Fibroblast of lung (primary cell): ENCODE measurements around the gene SREBF1. TPM values are rescaled to one million over a fixed set of nuclear protein-coding genes. Genes with fewer than 3 reads are reported as not detected.

Experiments
- DNase-seq, 2 donors: peaks; one replicate each; pipeline versions ENCODE4 v3.0.0 to v3.0.0-alpha.2; 2010; ENCODE audit warnings: low read depth in 2 of 2
- H2AFZ ChIP-seq: 2 replicates; pipeline ENCODE4 v1.5.1; 2012; ENCODE audit warnings: low read length, control low read depth, inconsistent platforms
- H3K27ac ChIP-seq: 2 replicates; pipeline ENCODE4 v1.5.1; 2011; ENCODE audit warnings: low read length, control low read depth; ENCODE audit not compliant: insufficient read depth
- H3K27me3 ChIP-seq: 2 replicates; pipeline ENCODE4 v1.5.1; 2011; ENCODE audit warnings: mild to moderate bottlenecking, low read length; ENCODE audit not compliant: control insufficient read depth, insufficient read depth
- H3K36me3 ChIP-seq: 2 replicates; pipeline ENCODE4 v1.5.1; 2011; ENCODE audit warnings: low read length; ENCODE audit not compliant: control insufficient read depth, insufficient read depth
- H3K4me1 ChIP-seq: 2 replicates; pipeline ENCODE4 v1.5.1; 2011; ENCODE audit warnings: low read length; ENCODE audit not compliant: control insufficient read depth, insufficient read depth; ENCODE audit errors: extremely low read depth
- H3K4me2 ChIP-seq: 2 replicates; pipeline ENCODE4 v1.5.1; 2011; ENCODE audit warnings: low read length, control low read depth; ENCODE audit not compliant: insufficient read depth; ENCODE audit errors: extremely low read depth
- H3K4me3 ChIP-seq, 4 experiments: fragments of 200-600 bp in 1 of 4; sonication (generic) in 1 of 4; replicated peaks in 1 of 4; 2 replicates each; pipeline ENCODE4 v1.5.1; 2011 to 2016; ENCODE audit warnings: low read length in 4 of 4, low read depth in 3 of 4, mild to moderate bottlenecking in 3 of 4, control low read depth in 2 of 4, inconsistent platforms in 1 of 4, mixed read lengths in 1 of 4; ENCODE audit not compliant: insufficient read depth in 1 of 4; ENCODE audit errors: control extremely low read depth in 1 of 4
- H3K79me2 ChIP-seq: 2 replicates; pipeline ENCODE4 v1.5.1; 2012; ENCODE audit warnings: mild to moderate bottlenecking, low read length, inconsistent platforms; ENCODE audit not compliant: control insufficient read depth, insufficient read depth
- H3K9ac ChIP-seq: 2 replicates; pipeline ENCODE4 v1.5.1; 2011; ENCODE audit warnings: mild to moderate bottlenecking, low read length, control low read depth; ENCODE audit not compliant: insufficient read depth
- H3K9me3 ChIP-seq: 2 replicates; pipeline ENCODE4 v1.5.1; 2012; ENCODE audit warnings: low read depth, low read length; ENCODE audit not compliant: control insufficient read depth, insufficient read depth
- H4K20me1 ChIP-seq: 2 replicates; pipeline ENCODE4 v1.5.1; 2011; ENCODE audit warnings: low read length; ENCODE audit not compliant: control insufficient read depth, insufficient read depth; ENCODE audit errors: extremely low read depth
- EZH2 ChIP-seq: IDR thresholded peaks from 2 replicates; pipeline ENCODE4 v1.5.1; 2012; ENCODE audit warnings: low read length, control low read depth, mild to moderate bottlenecking; ENCODE audit errors: missing control alignments
- polyA plus RNA-seq, 2 donors: library from polyadenylated mRNA; depleted of rRNA in 1 of 2; stranded (reverse) in 1 of 2; unstranded in 1 of 2; fragments of >200 nt; gene quantifications; 2 replicates each; pipeline ENCODE4 v1.2.1, GENCODE V29; 2011 to 2012; ENCODE audit warnings: missing spikeins in 1 of 2
- total RNA-seq: library from RNA; depleted of rRNA; stranded (reverse); fragments of >200 nt; gene quantifications from 2 replicates; pipeline ENCODE4 v1.2.1, GENCODE V29; 2014
- TF ChIP-seq, protein P1 (sequence below), 2 donors: IDR thresholded peaks in 1 of 2; conservative IDR thresholded peaks in 1 of 2; 1 replicate in 1 of 2; 2 replicates in 1 of 2; pipeline ENCODE4 v1.5.1; 2011 to 2012; ENCODE audit warnings: low read length in 2 of 2, control low read depth in 1 of 2, inconsistent platforms in 1 of 2, low read depth in 1 of 2, mild to moderate bottlenecking in 1 of 2

SREBF1 gene
- total and polyA plus RNA-seq, 2 donors (not counting 1 experiment from before 2014, with no cell fraction given) = 29.7 to 77.6 TPM

GRCh38 chr17:17877529-17878358, 41.0 kb upstream of the SREBF1 start:
- Histone ChIP-seq H3K4me3 (peak overlapping the region in 1 of 4 experiments; percentile 3), H3K9ac (peak overlapping the region; percentile 34), H3K9me3 (no peaks in the 10 kb centered on the region), H4K20me1 (no peaks in the 10 kb centered on the region), H2AFZ (no peak overlapping the region), H3K27me3 (no peaks in the 10 kb centered on the region), H3K4me2 (peak overlapping the region; percentile 60), H3K79me2 (no peaks in the 10 kb centered on the region), H3K36me3 (peaks cover 12% of the 10 kb centered on the region), H3K27ac (peak overlapping the region; percentile 74), H3K4me1 (peaks cover 29% of the 10 kb centered on the region)
- peak; percentile 95 to 97 for DNase-seq
- TF ChIP-seq, protein P1, sequence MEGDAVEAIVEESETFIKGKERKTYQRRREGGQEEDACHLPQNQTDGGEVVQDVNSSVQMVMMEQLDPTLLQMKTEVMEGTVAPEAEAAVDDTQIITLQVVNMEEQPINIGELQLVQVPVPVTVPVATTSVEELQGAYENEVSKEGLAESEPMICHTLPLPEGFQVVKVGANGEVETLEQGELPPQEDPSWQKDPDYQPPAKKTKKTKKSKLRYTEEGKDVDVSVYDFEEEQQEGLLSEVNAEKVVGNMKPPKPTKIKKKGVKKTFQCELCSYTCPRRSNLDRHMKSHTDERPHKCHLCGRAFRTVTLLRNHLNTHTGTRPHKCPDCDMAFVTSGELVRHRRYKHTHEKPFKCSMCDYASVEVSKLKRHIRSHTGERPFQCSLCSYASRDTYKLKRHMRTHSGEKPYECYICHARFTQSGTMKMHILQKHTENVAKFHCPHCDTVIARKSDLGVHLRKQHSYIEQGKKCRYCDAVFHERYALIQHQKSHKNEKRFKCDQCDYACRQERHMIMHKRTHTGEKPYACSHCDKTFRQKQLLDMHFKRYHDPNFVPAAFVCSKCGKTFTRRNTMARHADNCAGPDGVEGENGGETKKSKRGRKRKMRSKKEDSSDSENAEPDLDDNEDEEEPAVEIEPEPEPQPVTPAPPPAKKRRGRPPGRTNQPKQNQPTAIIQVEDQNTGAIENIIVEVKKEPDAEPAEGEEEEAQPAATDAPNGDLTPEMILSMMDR (conservative IDR thresholded peaks at IDR 0.05 in 1 of 2, IDR thresholded peaks at IDR 0.05 in 1 of 2; ENCODE audit: low read depth in 1 of 2, low read length in 2 of 2) = peak in 1 of 2 donors; percentile 21
- TF ChIP-seq EZH2 = no peak

DNA sequence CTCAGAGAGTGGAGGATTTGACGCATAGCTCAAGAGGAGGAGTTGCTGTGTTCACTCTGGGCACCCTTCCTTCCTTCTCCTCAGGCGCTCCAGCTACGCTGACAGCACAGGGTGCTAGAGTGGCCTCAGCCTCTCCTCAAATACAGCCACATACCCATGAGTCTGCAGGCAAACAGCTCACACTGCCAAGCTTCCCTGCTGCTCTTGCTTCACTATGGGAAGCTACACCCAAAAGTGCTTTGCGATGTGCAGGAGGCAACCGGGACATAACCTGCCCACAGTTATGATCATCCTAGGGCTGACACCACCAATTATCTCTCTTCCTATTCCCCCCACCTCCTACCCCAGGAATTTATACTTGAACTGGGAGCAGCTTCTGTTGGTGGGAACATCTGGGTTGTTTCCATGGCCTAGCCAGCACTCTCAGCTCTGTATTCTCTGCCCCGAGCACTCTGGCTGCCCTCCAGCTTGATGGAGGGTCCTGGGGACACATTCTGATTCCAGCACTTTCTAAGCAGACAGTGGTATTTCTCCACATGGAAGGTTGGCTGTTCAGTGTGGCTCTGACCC, 40.3 kb upstream of the SREBF1 start:
- DNase-seq = peak; percentile 47 to 71
- Histone ChIP-seq H3K4me2 (peak overlapping the region; percentile 60), H4K20me1 (no peaks in the 10 kb centered on the region), H3K27me3 (no peaks in the 10 kb centered on the region), H3K79me2 (no peaks in the 10 kb centered on the region), H2AFZ (no peak overlapping the region), H3K4me1 (peaks cover 29% of the 10 kb centered on the region), H3K9me3 (no peaks in the 10 kb centered on the region), H3K4me3 (peak overlapping the region in 1 of 4 experiments; percentile 3), H3K9ac (peak overlapping the region; percentile 34), H3K36me3 (peaks cover 8% of the 10 kb centered on the region), H3K27ac (peak overlapping the region; percentile 74)
- no peak for TF ChIP-seq EZH2
- TF ChIP-seq, protein P1 (conservative IDR thresholded peaks at IDR 0.05 in 1 of 2, IDR thresholded peaks at IDR 0.05 in 1 of 2; ENCODE audit: low read depth in 1 of 2, low read length in 2 of 2) = no peak

GRCh38 chr17:17874478-17874877, 37.7 kb upstream of the SREBF1 start:
- Histone ChIP-seq H2AFZ (no peak overlapping the region), H3K36me3 (peaks cover 6% of the 10 kb centered on the region), H3K27ac (peak overlapping the region; percentile 21), H3K4me3 (no peak overlapping the region), H3K4me1 (peaks cover 31% of the 10 kb centered on the region), H3K9me3 (no peaks in the 10 kb centered on the region), H3K9ac (no peak overlapping the region), H3K27me3 (no peaks in the 10 kb centered on the region), H4K20me1 (no peaks in the 10 kb centered on the region), H3K4me2 (no peak overlapping the region), H3K79me2 (no peaks in the 10 kb centered on the region)
- DNase-seq = peak; percentile 75 to 78
- TF ChIP-seq, protein P1 (conservative IDR thresholded peaks at IDR 0.05 in 1 of 2, IDR thresholded peaks at IDR 0.05 in 1 of 2; ENCODE audit: low read depth in 1 of 2, low read length in 2 of 2) = no peak
- TF ChIP-seq EZH2 = no peak
